GM21360 (cell line): Measurements from ENCODE around the gene SLC39A12.

Experiments
- ATAC-seq: cut with Tn5 transposase; IDR thresholded peaks from one replicate; pipeline ENCODE4 v1.9.1; 2021; ENCODE audit warnings: mild to moderate bottlenecking, moderate library complexity; ENCODE audit not compliant: unreplicated experiment

Gene SLC39A12

GRCh38 chr10:18043148-18044006, 91.7 kb downstream of the SLC39A12 start:
- ATAC-seq = no peak

- ATAC-seq = peak; percentile 53
These were observed 93.4 kb downstream of the SLC39A12 start for GRCh38 chr10:18044976-18045720.

GRCh38 chr10:18056583-18056982, 104.9 kb downstream of the SLC39A12 start:
- no peak for ATAC-seq

GRCh38 chr10:18059826-18060559, 108.3 kb downstream of the SLC39A12 start:
- ATAC-seq = no peak

GRCh38 chr10:18066947-18067346, 115.2 kb downstream of the SLC39A12 start:
- no peak for ATAC-seq

GRCh38 chr10:18068401-18068800, 116.7 kb downstream of the SLC39A12 start:
- ATAC-seq = no peak

- ATAC-seq = no peak
These were observed 119.9 kb downstream of the SLC39A12 start for GRCh38 chr10:18071591-18071990.

- ATAC-seq = no peak
These were observed 121.6 kb downstream of the SLC39A12 start for GRCh38 chr10:18073314-18073713.

- no peak for ATAC-seq
These were observed 124.2 kb downstream of the SLC39A12 start for GRCh38 chr10:18075881-18076280.

- ATAC-seq = no peak
These were observed 128.1 kb downstream of the SLC39A12 start for GRCh38 chr10:18079665-18080295.

GRCh38 chr10:18082381-18082780, 130.7 kb downstream of the SLC39A12 start:
- no peak for ATAC-seq

GRCh38 chr10:18085855-18086254, 134.1 kb downstream of the SLC39A12 start:
- no peak for ATAC-seq

- ATAC-seq = no peak
These were observed 135.0 kb downstream of the SLC39A12 start for GRCh38 chr10:18086746-18087145.

GRCh38 chr10:18087355-18087754, 135.6 kb downstream of the SLC39A12 start:
- no peak for ATAC-seq
